Karpas-422 (cell line): ENCODE data around the gene REEP1. TPM values are rescaled to one million over a fixed set of nuclear protein-coding genes. Genes with fewer than 3 reads are reported as not detected.

Source experiments
- DNase-seq: peaks from one replicate; pipeline ENCODE4 v3.0.0-alpha.2; 2015
- H2AFZ ChIP-seq: fragments of 200-600 bp; sonication (generic); 2 replicates; pipeline ENCODE4 v1.6.1; 2014; ENCODE audit warnings: antibody characterized with exemption, low read length, mixed read lengths
- H3K27ac ChIP-seq: fragments of 200-600 bp; sonication (generic); 2 replicates; pipeline ENCODE4 v1.5.1; 2014; ENCODE audit warnings: mild to moderate bottlenecking, low read length, moderate library complexity
- H3K27me3 ChIP-seq: fragments of 200-600 bp; sonication (generic); 2 replicates; pipeline ENCODE4 v1.6.1; 2014; ENCODE audit warnings: low read length, mixed read lengths
- H3K36me3 ChIP-seq: fragments of 200-600 bp; sonication (generic); 2 replicates; pipeline ENCODE4 v1.6.1; 2014; ENCODE audit warnings: low read length, mixed read lengths; ENCODE audit not compliant: insufficient read depth
- H3K4me1 ChIP-seq: fragments of 200-600 bp; sonication (generic); 2 replicates; pipeline ENCODE4 v1.6.1; 2014; ENCODE audit warnings: mild to moderate bottlenecking, low read length, mixed read lengths
- H3K4me2 ChIP-seq: fragments of 200-600 bp; sonication (generic); 2 replicates; pipeline ENCODE4 v1.6.1; 2014; ENCODE audit warnings: low read length, low read depth, mild to moderate bottlenecking; ENCODE audit not compliant: poor library complexity, severe bottlenecking
- H3K4me3 ChIP-seq: fragments of 200-600 bp; sonication (generic); 2 replicates; pipeline ENCODE4 v1.5.1; 2014; ENCODE audit warnings: mild to moderate bottlenecking, antibody characterized with exemption, low read length, mixed read lengths
- H3K79me2 ChIP-seq: fragments of 200-600 bp; sonication (generic); 2 replicates; pipeline ENCODE4 v1.6.1; 2014; ENCODE audit warnings: mild to moderate bottlenecking, low read length, mixed read lengths
- H3K9ac ChIP-seq: fragments of 200-600 bp; sonication (generic); 2 replicates; pipeline ENCODE4 v1.6.0; 2014; ENCODE audit warnings: low read length
- H3K9me2 ChIP-seq: fragments of 200-600 bp; sonication (generic), shearing (Covaris generic); replicated peaks from 2 replicates; pipeline ENCODE4 v1.6.0; 2014; ENCODE audit warnings: mild to moderate bottlenecking, low read length, moderate library complexity; ENCODE audit not compliant: insufficient read depth
- H3K9me3 ChIP-seq: fragments of 300-700, 200-600 bp; sonication (generic); 2 replicates; pipeline ENCODE4 v1.6.1; 2014; ENCODE audit warnings: low read length, mixed read lengths
- H4K20me1 ChIP-seq: fragments of 200-600 bp; sonication (generic); 2 replicates; pipeline ENCODE4 v1.6.1; 2014; ENCODE audit warnings: mild to moderate bottlenecking, antibody characterized with exemption, low read length, low read depth; ENCODE audit not compliant: insufficient read depth
- total RNA-seq: library from RNA; depleted of rRNA; stranded (reverse); fragments of >200 nt; shearing (Covaris generic); gene quantifications from 2 replicates; pipeline ENCODE4 v1.2.3, GENCODE V29; 2014; ENCODE audit warnings: low replicate concordance

Gene REEP1
- total RNA-seq, 1 experiment from 2014 or later, result 0.22 TPM

DNA sequence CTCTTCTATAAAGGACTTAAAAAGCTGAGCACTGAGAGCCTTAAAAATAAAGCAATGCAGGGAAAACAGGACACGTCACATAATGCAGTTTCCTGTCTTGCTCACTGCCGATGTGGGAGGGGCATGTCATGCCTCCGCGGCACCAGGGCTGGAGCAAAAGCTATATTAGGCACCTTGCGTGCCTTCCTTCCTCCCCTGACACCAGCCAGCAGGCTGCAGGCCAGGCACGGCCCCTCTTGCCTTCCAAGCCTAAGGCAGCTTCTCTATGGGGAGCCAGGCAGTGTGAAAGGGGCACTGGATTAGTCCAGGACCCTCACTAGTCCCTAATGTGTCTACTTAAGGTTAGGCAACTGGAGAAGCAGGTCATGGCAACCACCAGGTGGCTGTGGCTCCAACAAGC lies 111.8 kb downstream of the REEP1 start:
- H3K27me3 ChIP-seq, result no peaks in the 10 kb centered on the region
- no peaks in the 10 kb centered on the region for H3K79me2 ChIP-seq
- H3K9ac ChIP-seq, result no peak overlapping the region
- H3K27ac ChIP-seq, result no peak overlapping the region
- H3K9me2 ChIP-seq, result no peaks in the 10 kb centered on the region
- no peaks in the 10 kb centered on the region for H3K9me3 ChIP-seq
- no peak overlapping the region for H2AFZ ChIP-seq
- H3K4me1 ChIP-seq, result peaks cover 14% of the 10 kb centered on the region
- no peaks in the 10 kb centered on the region for H4K20me1 ChIP-seq
- DNase-seq, result no peak
- no peak overlapping the region for H3K4me3 ChIP-seq
- no peak overlapping the region for H3K4me2 ChIP-seq
- H3K36me3 ChIP-seq, result no peaks in the 10 kb centered on the region

GRCh38 chr2:86224645-86225355 lies 112.6 kb downstream of the REEP1 start:
- H3K9ac ChIP-seq, result no peak overlapping the region
- H3K9me2 ChIP-seq, result no peaks in the 10 kb centered on the region
- no peak for DNase-seq
- no peaks in the 10 kb centered on the region for H3K27me3 ChIP-seq
- no peak overlapping the region for H3K4me2 ChIP-seq
- H2AFZ ChIP-seq, result no peak overlapping the region
- H4K20me1 ChIP-seq, result no peaks in the 10 kb centered on the region
- H3K4me3 ChIP-seq, result no peak overlapping the region
- H3K79me2 ChIP-seq, result no peaks in the 10 kb centered on the region
- H3K9me3 ChIP-seq, result no peaks in the 10 kb centered on the region
- H3K27ac ChIP-seq, result no peak overlapping the region
- H3K4me1 ChIP-seq, result peaks cover 13% of the 10 kb centered on the region
- no peaks in the 10 kb centered on the region for H3K36me3 ChIP-seq

DNA sequence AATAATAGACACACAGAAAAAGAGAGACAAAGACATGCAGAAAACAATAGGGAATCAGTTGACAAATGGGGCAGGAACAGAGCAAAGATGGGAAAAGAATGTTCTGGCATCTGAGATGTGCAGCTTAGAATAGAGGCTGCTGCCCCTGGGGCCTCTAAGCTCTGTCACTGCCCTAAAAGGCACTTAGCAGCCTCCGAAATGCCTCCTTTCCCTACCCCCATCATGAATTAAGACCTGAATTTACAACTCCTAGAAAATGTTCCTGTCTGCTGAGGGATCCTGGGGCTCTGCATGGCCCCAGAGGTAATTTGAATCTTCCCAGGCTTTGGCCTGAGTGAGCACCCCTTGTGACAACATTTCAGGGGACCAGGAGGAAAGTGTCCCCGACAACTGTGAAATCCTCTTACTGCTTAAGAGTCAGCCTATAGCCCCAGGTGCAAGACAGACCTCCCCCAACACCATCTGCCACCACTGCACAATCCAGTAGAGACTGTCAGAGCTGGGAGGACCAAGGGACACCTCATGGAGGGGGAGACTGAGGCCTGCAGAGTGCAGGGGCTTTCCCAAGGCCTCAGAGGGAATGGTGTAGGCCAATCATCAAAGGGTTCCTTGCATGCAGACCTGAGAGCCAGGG lies 113.4 kb downstream of the REEP1 start:
- H3K79me2 ChIP-seq, result no peaks in the 10 kb centered on the region
- no peak overlapping the region for H3K4me3 ChIP-seq
- no peak overlapping the region for H3K4me2 ChIP-seq
- H3K27ac ChIP-seq, result no peak overlapping the region
- H3K27me3 ChIP-seq, result no peaks in the 10 kb centered on the region
- H3K9me3 ChIP-seq, result no peaks in the 10 kb centered on the region
- H2AFZ ChIP-seq, result no peak overlapping the region
- no peak overlapping the region for H3K9ac ChIP-seq
- no peaks in the 10 kb centered on the region for H3K36me3 ChIP-seq
- H4K20me1 ChIP-seq, result no peaks in the 10 kb centered on the region
- DNase-seq, result no peak
- no peaks in the 10 kb centered on the region for H3K9me2 ChIP-seq
- H3K4me1 ChIP-seq, result peaks cover 6% of the 10 kb centered on the region

- Histone ChIP-seq H2AFZ (no peak overlapping the region), H3K4me1 (no peaks in the 10 kb centered on the region), H3K36me3 (no peaks in the 10 kb centered on the region), H3K4me3 (no peak overlapping the region), H3K27ac (no peak overlapping the region), H3K9ac (no peak overlapping the region), H3K9me2 (no peaks in the 10 kb centered on the region), H3K79me2 (no peaks in the 10 kb centered on the region), H3K9me3 (no peaks in the 10 kb centered on the region), H3K4me2 (no peak overlapping the region), H4K20me1 (no peaks in the 10 kb centered on the region), H3K27me3 (no peaks in the 10 kb centered on the region)
- no peak for DNase-seq
These were observed 114.1 kb downstream of the REEP1 start for GRCh38 chr2:86223140-86223926.

DNA sequence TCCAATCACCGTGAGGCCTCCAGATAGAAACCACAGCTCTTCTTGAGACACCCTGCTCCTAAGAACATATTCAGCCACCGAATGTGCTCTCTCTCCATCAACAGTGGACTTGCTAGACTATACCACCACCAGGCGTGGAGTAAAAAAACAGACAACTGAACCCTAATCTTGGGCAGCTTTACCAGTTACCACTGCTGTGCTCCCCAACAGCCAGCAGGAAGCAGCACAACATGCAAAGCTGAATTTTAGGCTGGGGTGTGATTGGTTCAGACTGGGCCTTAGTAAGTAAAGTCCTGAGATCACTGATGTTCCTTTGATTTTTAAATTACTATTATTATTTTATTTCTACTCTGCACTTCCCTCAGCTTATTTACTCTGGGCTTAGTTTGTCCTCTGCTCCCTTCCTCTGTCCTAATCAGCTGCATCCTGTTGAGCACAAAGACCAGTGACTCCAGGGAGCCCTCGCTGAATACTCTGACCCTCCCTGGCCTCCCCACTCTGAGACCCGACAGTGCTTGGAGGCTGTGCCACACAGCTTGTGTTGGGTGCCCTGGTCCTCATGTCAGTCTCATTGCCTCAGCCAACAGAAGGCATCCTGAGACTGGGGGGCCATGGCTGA lies 116.3 kb downstream of the REEP1 start:
- Histone ChIP-seq H2AFZ (no peak overlapping the region), H3K36me3 (no peaks in the 10 kb centered on the region), H3K4me3 (no peak overlapping the region), H3K9ac (no peak overlapping the region), H3K27me3 (no peaks in the 10 kb centered on the region), H3K4me2 (no peak overlapping the region), H3K4me1 (no peaks in the 10 kb centered on the region), H3K79me2 (no peaks in the 10 kb centered on the region), H3K9me3 (no peaks in the 10 kb centered on the region), H3K27ac (no peak overlapping the region), H3K9me2 (no peaks in the 10 kb centered on the region), H4K20me1 (no peaks in the 10 kb centered on the region)
- DNase-seq, result peak; percentile 92

- Histone ChIP-seq H3K79me2 (no peaks in the 10 kb centered on the region), H3K9ac (no peak overlapping the region), H3K4me3 (no peak overlapping the region), H3K27ac (no peak overlapping the region), H3K9me3 (no peaks in the 10 kb centered on the region), H3K9me2 (no peaks in the 10 kb centered on the region), H3K36me3 (no peaks in the 10 kb centered on the region), H3K27me3 (no peaks in the 10 kb centered on the region), H3K4me1 (no peaks in the 10 kb centered on the region), H4K20me1 (no peaks in the 10 kb centered on the region), H2AFZ (no peak overlapping the region), H3K4me2 (no peak overlapping the region)
- DNase-seq, result no peak
These were observed 117.5 kb downstream of the REEP1 start for GRCh38 chr2:86219896-86220295.

GRCh38 chr2:86218124-86218523 lies 119.3 kb downstream of the REEP1 start:
- no peak for DNase-seq
- H3K36me3 ChIP-seq, result peaks cover 12% of the 10 kb centered on the region; the same call in 1 of the 2 replicates
- H3K4me2 ChIP-seq, result no peak overlapping the region
- no peak overlapping the region for H2AFZ ChIP-seq
- no peaks in the 10 kb centered on the region for H3K9me3 ChIP-seq
- H3K79me2 ChIP-seq, result no peaks in the 10 kb centered on the region
- no peaks in the 10 kb centered on the region for H4K20me1 ChIP-seq
- no peak overlapping the region for H3K9ac ChIP-seq
- no peaks in the 10 kb centered on the region for H3K9me2 ChIP-seq
- H3K4me3 ChIP-seq, result no peak overlapping the region
- no peaks in the 10 kb centered on the region for H3K27me3 ChIP-seq
- H3K4me1 ChIP-seq, result no peaks in the 10 kb centered on the region
- no peak overlapping the region for H3K27ac ChIP-seq
